Urothelium cell line (cell line): Measurements from ENCODE around the gene CD36.
A peak's percentile ranks its signal among the peaks of the same experiment; 100 is the strongest.
"Not testable (repeated sequence)": the region's sequence is repeated elsewhere in the genome, so short reads cannot be mapped to it uniquely, and the experiment has no call there.

Experiments
- DNase-seq: peaks from one replicate; pipeline ENCODE4 v3.0.0; 2011; ENCODE audit warnings: low spot score, mixed read lengths
- FAIRE-seq: peaks from 2 replicates; lab custom pipeline; 2011; peaks lifted over from hg19 to GRCh38; lab: Jason Lieb, UNC

CD36 gene

DNA sequence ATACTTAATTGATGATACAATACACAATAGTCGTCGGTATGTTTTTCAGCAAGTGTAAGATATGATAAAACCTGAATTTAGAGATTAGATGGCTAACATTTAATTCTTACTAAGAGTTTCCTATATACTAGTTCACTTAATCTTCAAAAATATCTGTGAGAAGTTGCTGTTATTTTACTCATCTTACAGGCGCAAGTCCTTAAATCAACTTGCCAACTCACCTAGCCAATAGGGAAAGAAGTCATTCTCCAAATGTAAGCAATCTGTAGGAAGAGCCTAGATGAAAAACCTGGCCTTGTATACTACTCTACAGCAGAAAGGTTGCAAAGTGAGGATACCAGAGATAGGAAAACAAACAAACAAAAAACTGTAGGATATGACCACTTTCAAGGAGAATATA, 10.6 kb downstream of the CD36 start:
- FAIRE-seq (no peak), DNase-seq (no peak)

DNA sequence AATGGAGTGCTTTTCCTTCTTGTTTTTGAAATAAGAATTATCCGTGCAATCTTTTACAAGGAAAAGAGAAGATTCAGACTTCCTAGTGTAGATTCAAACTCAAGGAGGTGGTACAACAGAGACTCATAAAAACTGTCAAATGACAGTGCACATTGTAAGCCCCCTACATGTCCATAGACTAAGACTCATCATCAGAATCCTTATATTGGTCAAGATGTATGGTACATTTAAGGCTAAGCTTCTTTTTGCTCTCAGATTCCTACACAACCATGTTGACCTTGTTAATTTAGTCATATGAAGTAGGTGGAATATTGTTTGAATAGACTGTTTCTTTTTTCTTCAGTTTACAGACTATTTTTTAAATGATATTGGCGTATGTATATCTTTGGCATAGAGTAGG, 11.6 kb downstream of the CD36 start:
- no peak for DNase-seq
- FAIRE-seq = no peak

DNA sequence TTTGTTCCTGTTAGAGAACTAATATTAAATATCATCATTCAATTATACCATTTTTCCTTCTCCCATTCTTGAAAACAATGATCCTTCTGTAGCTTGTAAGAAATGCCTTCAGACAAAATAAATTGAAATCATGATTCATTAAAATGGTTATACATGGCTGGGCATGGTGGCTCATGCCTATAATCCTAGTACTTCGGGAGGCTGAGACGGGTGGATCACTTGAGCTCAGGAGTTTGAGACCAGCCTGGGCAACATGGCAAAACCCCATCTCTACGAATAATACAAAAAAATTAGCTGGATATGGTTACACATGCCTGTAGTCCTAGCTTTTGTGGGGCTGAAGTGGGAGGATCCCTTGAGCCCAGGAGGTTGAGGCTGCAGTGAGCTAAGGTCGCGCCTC, 13.0 kb downstream of the CD36 start:
- DNase-seq (no peak), FAIRE-seq (no peak)

DNA sequence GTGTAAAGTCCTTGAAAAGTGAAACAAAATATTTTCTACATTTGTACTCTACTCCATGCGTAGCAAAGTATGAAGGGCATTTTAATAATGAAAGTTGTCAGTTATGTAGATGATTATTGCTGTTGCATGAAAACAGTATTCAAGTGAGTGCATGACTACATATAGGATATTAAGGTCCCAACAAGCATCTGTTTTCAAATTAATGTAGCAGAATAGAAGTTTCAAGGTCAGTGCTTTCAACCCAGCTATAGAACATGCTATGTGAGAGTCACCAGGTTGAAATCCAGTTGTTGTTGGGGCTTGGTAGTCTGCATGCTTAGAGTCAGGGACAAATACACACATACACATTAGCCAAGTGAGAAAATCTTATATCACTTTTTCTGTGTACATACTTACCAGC, 14.8 kb downstream of the CD36 start:
- DNase-seq (no peak), FAIRE-seq (no peak)

DNA sequence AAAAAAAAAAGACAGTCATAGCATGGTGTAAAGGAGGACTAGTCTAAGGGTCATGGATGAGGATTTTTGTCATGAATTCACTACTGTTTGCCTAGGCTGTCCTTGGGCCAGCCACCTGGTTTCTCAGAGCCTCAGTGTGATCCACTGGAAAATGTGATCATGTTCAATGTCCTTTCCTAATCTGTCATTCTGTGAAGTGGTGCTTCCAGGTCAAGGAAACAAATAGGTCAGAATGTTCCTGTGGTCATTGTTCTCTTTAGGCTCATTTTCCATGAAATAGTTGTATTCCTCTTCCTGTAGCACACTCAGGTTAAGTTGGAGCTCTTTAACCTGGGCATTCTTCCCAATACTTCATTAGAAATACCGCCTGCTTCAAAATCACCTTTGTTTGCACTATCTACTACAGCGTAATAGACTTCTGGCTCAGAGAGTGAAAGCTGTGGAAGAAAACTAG, 16.5 kb downstream of the CD36 start:
- FAIRE-seq (no peak), DNase-seq (no peak)

DNA sequence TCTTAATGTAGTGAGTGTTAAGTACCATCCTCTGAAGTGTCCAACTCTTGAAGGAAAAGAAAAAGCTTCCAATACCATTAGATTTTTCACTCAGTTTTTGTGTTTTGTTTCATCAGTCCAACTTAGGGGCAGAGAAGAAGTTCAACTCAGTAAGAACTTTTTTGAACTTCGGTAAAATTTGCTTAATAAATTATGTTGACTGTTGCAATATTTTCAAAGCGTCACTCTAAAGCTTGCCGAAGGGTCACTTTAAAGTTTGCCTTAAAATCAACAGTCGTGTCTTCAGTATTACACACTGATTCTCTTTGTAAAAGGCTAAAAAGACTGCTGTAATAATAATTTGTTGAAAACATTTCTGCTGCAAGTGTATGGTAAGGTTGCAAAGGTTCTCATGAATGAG, 17.6 kb downstream of the CD36 start:
- FAIRE-seq = no peak
- no peak for DNase-seq

DNA sequence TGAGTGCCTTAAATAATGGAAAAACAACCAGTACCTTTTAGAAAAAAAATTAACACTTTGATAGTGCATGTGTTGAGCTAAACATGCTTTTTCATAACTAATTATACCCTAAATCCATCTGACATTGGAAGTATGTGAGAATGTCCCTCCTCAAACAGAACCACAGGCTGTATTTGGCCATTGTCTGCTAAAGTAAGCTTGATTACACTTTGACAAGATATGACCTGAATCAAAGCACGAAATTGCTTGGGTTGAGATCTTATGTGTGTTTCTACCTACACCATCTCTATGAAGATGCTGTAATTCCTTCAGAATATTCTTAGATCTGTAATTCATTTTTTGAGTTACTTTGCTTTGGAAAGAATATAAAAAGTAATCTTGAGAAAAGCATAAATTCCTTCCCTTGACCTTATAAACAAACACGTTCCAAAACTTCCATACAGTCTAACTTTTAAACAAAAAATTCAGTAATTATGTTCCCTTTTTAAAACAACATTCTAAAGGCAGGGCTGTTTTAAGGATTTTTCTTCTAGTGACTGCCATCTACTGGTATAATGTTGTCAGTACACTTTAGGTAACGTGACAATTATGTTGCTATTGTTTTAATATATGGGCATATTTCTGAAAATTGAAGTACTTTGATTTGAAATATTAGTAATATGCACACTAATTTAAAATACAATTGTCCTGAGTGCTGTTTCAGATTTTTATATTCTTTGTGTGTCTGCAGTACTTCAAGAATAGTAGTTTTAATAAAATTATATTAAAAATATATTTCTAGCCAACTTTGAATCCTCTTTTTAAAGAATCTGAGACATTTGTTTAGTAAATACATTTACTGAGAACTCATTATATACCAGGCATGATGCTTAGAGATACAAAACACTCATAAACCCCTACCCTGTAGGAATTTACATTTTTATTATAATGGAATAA, 20.9 kb downstream of the CD36 start:
- FAIRE-seq (no peak), DNase-seq (peak; percentile 54)

DNA sequence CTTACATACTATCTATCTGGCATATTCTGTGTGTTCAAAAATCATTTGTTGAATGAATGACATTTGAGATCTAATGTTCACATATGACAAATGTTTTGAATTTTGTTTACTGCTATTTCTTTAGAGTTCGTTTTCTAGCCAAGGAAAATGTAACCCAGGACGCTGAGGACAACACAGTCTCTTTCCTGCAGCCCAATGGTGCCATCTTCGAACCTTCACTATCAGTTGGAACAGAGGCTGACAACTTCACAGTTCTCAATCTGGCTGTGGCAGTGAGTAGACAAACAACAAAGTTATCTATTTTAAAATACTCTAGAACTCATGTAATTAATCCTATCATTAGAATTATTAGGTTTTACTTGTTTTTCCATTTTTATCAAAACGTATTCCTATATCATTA, 22.5 kb downstream of the CD36 start:
- FAIRE-seq = no peak

DNA sequence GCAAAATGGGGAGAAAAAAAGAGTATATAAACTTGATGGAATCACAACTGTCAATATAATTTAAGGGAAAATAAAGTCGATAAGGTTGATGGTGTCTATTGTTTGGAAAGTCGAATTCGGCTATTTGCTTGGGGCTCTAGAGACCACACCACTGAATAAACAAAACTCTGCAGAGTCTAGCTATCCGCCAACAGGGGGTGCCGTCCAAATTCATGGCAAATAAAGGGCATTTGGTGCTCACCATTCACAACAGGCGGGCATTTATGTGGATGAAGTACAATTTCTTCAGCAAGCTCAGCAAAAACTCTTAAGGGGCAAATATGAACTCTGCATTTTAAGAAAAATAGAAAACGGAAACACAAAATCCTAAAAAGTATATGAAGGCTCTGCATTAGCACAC, 23.3 kb downstream of the CD36 start:
- FAIRE-seq (no peak), DNase-seq (peak; percentile 38)

More for the DNA sequence above, 22.5 kb downstream of the CD36 start:
- no peak for DNase-seq

DNA sequence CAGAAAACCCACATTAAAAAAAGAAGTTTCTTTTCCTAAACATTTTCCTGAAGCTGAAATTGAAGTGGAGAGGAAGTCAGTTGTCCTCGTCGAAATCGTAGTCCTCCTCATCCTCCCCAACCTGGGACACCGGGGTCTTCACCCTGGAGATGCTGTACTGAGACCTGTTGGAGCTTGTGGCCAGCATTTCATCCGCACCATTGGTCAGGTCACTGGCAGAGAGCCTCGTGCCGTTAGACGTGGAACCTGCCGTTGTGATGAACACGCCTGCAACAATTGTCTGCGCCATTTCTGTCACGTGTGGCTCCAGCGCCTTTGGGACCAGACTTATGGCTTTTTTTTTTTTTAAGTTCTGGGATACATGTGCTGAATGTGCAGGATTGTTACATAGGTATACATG, 23.8 kb downstream of the CD36 start:
- DNase-seq = no peak
- peak; percentile 89 for FAIRE-seq

DNA sequence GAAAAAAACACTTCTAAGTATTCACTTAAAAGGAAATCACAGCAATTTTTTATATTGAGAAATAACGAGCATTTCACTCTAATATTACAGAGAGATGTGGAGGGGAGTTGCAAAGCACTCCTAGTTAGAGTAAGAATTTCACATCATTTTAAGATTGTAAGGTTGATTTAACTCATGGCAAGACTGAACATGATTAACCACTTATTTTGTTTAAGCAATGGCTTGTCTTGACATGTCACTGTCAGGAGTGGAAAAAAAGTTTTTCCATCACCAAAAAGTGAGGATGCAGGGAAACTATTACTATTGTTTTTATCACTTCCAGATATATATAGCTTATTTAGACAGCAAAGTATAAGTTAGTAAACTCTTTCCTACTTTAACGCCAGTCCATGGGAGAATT, 27.1 kb downstream of the CD36 start:
- FAIRE-seq = no peak
- no peak for DNase-seq

DNA sequence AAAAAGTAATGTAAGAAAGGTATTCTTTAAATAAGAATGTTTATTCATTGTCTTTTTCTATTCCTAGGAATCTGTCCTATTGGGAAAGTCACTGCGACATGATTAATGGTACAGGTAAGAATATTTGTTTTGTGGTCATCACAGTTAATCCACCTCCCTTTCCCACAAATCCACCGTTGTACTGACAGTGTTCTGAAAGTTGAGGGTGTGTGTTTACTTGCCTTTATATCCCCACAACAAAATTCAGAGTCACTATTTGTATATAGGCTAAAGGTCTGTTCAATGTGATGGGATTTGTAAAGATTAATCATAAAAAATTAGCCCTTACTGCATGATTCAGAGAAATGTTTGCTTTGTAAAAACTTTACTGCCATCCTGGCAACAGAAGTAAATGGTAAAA, 27.9 kb downstream of the CD36 start:
- DNase-seq (no peak), FAIRE-seq (no peak)

DNA sequence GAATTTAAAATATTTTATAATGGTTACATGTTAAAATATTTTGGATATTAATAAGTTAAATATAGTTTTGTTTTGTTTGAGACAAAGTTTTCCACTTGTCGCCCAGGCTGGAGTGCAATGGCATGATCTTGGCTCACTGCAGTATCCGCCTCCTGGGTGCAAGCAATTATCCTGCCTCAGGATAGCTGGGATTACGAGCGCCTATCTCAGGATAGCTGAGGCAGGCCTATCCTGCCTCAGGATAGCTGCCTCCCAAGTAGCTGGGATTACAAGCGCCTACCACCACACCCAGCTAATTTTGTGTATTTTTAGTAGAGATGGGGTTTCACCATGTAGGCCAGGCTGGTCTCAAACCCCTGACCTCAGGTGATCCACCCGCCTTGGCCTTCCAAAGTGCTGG, 30.9 kb downstream of the CD36 start:
- not testable (repeated sequence) for FAIRE-seq, DNase-seq

DNA sequence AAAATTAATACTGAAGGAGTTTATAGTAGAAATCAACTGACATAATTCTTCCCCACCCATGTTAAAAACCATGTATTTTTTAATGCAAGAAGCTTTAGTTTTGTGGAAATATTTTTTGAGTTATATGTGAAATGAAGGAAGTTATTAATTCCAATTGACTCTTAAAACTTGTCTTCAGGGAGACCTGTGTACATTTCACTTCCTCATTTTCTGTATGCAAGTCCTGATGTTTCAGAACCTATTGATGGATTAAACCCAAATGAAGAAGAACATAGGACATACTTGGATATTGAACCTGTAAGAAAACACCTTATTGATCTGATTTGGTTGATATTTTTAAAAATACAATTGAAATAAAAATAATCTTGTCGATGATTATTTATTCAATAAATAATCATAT, 33.3 kb downstream of the CD36 start:
- DNase-seq (no peak), FAIRE-seq (no peak)

DNA sequence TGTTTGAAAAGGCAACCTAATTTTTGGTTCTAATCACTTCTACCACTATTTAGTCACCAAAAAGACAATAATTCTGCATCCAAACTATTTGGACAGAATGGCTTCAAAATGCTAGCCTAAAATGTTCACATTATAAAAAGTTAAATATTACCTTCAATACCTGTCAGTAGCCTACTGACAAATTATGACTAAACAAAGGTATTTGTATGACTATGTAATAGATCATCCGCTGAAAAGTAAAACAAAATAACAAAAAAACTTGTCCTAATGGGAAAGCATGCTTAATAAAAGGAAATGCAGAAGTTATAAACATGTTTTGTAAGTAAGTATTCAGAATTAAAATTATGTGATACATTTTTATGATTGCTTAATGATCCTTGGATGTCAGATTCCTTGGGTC, 36.6 kb downstream of the CD36 start:
- FAIRE-seq (no peak), DNase-seq (no peak)

DNA sequence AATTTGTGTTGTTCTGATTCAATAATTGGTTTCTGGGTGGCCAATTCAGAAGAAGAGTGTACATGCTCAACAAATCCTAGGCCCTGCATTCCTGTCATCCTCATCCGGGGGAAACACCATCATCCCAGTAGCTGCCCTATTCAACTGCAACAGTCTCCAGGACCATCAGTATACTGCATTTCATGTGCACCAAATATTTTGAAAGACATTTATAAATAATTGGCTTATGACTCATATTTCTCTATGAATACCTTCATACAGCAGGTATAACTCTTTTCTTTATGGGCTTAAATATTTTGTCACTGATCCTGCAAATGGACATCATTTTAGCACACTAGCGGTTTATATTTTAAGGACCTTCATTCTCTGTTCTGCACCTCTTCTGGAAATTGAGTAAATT, 38.0 kb downstream of the CD36 start:
- peak; percentile 71 for FAIRE-seq
- no peak for DNase-seq

DNA sequence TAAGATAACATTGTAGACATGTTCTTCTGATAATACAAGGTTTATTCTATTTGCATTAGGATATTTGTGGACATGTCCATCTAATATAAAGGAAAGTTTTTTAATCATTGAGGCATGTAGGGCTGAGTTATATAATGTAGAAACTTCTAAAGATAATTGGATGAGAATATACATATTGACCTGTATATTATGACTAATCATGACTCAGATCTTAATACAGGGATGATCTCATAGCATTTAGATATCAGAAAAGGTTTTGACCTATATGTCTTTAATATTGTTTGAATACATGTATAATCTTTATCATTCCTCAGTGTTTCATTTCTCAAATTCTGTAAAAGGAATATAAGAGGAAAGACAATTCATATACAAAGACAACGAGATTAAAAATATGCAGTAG, 39.2 kb downstream of the CD36 start:
- no peak for DNase-seq
- no peak for FAIRE-seq

DNA sequence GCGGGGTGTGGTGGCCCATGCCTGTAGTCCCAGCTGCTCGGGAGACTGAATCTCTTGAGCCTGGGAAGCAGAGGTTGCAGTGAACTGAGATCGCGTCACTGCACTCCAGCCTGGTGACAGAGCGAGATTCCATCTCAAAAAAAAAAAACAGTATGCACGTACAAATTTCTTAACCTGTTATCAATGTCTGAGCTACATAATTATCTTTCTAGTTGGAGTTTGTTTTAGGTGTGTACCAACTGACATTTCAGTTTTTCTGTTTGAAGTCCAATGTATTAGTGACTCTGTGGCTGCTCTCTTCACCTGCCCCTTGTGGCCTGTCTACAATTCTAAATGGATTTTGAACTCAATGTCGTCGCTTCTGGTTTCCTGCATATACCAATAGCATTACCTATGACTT, 40.3 kb downstream of the CD36 start:
- no peak for DNase-seq
- FAIRE-seq = no peak

DNA sequence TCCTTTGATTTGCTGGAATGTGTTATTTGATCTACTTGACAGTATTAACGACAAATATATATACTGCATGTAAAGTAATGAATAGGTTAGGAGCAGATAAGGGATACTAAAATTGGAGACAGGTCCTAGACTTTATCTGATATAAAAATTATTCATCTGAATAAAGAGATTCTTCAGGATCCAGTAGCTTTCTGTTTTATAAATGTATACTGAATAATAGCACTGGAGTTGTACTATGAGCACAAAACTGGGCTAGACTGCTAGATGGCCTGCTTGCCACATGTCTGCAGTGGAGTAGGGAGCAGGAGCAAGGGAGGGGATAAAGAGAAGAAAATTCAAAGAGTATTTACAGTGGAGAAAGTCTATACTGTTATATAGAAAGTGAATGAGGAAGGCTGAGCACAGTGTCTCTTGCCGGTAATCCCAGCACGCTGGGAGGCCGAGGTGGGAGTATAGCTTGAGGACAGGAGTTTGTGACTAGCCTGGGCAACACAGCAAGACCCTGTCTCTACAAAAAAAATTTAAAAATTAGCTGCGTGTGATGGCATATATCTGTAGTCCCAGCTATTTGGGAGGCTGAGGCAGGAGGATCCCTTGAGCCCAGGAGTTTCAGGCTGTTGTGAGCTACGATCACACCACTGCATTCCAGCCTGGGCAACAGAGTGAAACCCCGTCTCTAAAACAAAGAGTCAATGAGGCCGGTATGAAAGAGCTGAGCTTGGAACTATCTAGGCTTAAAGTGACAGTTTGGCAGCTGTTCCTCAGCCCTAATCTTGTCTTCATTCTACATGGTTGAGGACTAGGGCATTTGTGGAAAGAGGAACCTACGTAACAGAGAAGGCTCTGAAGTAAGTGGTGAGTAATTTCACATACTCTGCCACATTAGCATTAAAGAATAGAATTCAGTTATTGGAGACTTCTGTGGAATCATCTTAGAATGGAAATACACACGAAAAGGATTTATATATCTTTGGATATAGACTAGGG, 41.8 kb downstream of the CD36 start:
- DNase-seq = no peak
- FAIRE-seq = peak; percentile 73

DNA sequence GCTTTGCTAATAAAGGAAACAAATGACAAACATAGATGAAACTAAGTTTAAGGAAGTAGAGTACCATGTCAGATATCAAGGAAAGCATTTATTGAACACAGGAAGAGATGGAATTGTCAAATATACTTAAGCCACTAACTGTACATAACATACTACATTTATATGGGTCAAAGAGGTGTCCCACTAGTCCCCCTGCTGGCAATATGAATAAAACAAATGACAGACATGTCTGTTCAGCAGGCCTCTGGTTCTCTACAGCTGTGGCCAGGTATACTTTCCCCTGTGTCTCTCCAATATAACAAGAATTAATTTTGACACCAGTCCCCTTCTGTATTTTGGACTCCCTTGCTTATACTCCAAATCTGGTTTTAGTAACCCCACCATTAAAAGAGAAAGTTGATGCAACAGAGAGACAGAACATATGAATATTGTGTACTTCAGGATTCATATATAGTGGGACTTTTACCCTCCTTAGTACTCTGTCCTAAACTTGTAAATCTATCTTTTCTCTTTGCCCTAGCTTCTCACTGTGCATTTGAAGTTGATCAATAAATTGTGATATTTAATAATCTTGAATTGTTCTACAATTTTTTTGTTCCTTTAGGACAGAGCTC, 42.9 kb downstream of the CD36 start:
- peak; percentile 54 for DNase-seq
- peak; percentile 50 for FAIRE-seq

DNA sequence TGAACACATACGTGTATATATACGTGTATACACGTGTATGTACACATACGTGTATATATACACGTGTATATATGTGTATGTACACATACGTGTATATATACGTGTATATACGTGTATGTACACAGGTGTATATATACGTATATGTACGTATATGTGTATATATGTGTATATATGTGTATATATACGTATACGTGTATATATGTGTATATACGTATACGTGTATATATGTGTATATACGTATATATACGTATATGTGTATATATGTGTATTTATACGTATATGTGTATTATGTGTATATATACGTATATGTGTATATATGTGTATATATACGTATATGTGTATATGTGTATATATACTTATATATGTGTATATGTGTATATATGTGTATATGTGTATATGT, 44.3 kb downstream of the CD36 start:
- DNase-seq = no peak
- peak; percentile 94 for FAIRE-seq
